Retinal pigment epithelial cell (primary cell): ENCODE measurements around the gene UROC1.

Experiments
- DNase-seq: peaks from one replicate; pipeline ENCODE4 v3.0.0-alpha.2; 2010; ENCODE audit warnings: low read depth
- H3K4me3 ChIP-seq: 2 replicates; pipeline ENCODE4 v1.5.1; 2011; ENCODE audit warnings: mild to moderate bottlenecking, low read length, control low read depth, moderate library complexity
- TF ChIP-seq, protein P1 (sequence below): conservative IDR thresholded peaks from 2 replicates; pipeline ENCODE4 v1.5.1; 2011; ENCODE audit warnings: low read depth, low read length, control low read depth, inconsistent platforms

Gene UROC1

DNA sequence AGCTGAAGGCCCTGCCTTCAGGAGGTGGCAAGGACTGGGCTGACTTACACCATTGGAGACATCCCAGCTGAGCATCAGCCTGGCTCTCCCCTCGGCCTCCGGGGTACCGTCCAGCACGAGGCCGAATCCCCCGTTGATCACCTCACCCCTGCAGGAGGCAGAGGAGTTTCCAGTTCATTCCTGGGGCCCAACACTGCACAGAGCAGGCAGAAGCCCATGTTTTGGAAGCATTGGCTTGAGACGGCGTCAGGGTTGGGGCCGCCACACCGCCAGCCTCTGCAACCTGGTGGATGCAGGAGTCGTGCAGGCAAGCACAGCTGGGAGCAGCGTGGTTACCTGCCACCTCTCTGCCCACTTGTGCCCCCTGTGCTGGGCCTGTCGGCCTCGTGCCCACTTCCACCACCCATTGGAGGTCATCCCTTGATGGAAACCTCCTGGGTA is 34.2 kb downstream of the UROC1 start:
- no peak for DNase-seq
- no peak overlapping the region for H3K4me3 ChIP-seq
- TF ChIP-seq, protein P1, sequence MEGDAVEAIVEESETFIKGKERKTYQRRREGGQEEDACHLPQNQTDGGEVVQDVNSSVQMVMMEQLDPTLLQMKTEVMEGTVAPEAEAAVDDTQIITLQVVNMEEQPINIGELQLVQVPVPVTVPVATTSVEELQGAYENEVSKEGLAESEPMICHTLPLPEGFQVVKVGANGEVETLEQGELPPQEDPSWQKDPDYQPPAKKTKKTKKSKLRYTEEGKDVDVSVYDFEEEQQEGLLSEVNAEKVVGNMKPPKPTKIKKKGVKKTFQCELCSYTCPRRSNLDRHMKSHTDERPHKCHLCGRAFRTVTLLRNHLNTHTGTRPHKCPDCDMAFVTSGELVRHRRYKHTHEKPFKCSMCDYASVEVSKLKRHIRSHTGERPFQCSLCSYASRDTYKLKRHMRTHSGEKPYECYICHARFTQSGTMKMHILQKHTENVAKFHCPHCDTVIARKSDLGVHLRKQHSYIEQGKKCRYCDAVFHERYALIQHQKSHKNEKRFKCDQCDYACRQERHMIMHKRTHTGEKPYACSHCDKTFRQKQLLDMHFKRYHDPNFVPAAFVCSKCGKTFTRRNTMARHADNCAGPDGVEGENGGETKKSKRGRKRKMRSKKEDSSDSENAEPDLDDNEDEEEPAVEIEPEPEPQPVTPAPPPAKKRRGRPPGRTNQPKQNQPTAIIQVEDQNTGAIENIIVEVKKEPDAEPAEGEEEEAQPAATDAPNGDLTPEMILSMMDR: no peak

DNA sequence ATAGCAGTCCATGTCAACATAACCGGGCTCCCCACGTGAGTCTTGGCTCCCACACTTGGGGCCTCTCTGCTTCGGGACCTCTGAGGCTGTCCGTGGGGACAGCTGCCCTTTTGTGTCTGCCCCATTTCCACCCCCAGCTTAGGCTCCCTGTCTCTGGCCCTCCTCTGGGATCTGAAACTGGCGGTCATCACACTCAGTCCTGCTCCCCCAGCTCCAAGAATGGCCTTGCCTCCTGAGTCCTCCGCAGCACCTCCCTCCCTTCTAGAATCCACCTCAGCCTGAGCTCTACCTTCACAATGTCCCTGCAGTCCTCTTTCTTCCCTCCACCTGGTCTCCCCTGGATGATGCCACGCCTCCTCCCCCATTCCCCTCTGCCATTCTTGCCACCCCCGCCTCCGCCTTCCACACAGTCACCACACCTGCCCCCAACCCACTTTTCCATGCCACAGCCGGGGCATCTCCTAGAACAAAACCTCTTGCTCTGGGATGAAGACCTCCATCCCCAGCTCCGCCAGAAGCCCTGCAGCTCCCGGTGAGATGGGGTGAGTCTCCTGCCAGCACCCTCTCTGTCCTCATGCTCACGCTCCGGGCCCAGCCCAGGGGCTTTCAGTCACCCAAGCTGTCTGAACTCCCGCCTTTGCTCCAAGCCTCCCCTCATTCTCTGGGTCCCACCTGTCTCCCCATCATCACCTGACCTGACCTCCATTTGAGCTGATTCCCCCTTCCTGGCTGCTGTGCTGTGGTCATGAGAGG is 34.9 kb downstream of the UROC1 start:
- no peak overlapping the region for H3K4me3 ChIP-seq
- no peak for DNase-seq
- TF ChIP-seq, protein P1: no peak

DNA sequence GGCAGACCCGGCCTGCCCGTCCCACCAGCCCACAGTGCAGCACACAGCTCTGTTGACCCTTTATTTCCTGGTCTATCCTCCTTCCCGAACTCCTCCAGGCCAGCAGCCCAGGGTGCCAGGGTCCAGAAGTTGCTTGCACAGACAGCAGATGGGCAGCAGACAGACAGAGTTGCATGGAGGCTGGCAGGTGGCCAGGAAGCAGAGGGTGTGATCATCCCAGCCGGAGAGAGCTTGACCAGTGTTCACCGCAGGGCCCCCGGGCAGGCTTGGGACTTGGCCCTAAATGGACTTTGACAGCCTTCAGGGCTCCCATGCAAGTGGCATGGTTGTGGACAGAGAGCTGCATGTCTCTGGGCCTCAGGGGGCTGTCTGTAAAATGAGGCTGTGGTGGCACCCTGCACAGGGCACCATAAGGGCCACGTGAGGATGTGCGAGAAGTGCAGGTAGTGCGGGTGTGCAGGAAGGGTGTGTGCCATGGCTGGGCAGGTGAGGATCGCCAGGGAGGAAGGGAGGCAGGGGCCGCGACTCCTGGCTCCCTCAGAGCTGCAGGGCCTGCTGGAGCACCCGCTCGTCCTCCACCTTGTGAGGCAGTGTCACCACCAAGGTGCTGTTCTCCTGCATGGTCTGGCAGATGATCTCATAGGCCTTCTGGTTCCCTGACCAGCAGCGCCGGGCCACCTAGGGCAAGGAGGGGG is 35.6 kb downstream of the UROC1 start:
- DNase-seq: no peak
- TF ChIP-seq, protein P1: no peak
- H3K4me3 ChIP-seq: no peak overlapping the region

DNA sequence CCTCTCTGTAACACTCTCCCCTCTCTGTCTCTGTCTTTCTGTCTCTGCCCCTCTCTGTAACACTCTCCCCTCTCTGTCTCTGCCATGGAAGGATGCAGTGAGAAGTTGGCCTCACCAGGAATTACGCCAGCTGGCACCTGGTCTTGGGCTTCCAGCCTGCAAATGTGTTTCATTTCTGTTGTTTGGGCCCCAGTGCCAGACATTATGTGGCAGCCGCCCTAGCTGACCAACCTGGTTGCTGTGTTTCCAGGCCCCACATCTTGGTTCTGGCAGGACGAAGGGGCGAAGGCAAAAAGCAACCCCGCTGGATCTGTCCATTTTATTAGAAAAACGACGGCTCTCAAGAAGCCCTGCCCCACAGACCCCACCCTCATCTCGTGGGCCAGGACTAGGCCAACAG is 36.7 kb downstream of the UROC1 start:
- no peak overlapping the region for H3K4me3 ChIP-seq
- TF ChIP-seq, protein P1: no peak
- no peak for DNase-seq

DNA sequence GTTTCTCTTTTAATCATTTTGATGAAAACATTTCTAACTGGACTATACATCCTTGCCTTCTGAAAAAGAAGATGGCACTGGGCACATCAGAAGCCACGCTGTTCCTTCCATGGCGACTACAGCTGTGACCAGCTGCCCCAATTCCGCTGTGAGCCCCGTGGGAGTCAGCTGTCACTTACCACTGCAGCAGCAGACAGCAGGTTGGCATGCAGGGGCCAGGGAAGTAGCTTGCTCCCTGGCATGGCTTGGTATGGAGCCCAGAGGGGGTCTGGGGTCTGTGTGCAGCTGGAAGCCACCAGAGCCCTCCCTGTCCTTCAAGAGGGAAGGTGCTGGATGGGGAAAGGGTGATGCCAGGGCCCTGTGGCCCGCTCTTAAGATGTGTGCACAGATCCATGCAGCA is 37.4 kb downstream of the UROC1 start:
- no peak for DNase-seq

DNA sequence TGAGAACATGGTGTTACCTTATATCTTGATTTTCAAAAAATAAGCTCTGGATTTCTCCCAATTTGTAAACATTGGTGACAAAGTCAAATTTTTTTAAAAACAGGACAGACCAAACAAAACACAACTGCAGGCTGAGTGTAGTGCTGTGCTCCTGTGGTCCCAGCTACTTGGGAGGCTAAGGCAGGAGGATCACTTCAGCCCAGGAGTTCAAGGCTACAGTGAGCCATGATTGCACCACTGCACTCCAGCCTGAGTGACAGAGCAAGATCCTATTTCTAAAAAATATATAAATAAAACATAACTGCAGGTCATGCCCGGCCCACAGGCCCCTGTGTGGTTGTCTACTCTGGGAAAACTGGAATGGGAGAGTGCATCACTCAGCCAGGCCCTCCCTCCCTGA is 37.9 kb downstream of the UROC1 start:
- H3K4me3 ChIP-seq: no peak overlapping the region
- TF ChIP-seq, protein P1: no peak
- no peak for DNase-seq

More for the DNA sequence above, 37.4 kb downstream of the UROC1 start:
- no peak overlapping the region for H3K4me3 ChIP-seq
- TF ChIP-seq, protein P1: no peak
